ENCODE results near the gene SLC25A6.
"Not testable (repeated sequence)": the region's sequence is repeated elsewhere in the genome, so short reads cannot be mapped to it uniquely, and the experiment has no call there.

The SLC25A6 gene

DNA sequence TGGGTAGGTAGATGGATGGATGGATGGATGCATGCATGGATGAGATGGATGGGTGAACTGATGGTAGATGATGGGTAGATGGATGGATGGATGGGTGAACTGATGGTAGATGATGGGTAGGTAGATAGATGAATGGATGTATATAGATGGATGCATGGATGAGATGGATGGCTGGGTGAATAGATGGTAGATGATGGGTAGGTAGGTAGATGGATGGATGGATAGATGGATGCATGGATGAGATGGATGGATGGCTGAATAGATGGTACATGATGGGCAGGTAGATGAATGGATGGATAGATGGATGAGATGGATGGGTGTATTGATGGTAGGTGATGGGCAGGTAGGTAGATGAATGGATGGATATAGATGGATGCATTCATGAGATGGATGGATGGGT lies 15.1 kb upstream of the SLC25A6 start:
- H3K27me3 ChIP-seq (ENCODE audit: control insufficient read depth in 1 of 2, insufficient read depth in 2 of 2, low read length in 2 of 2): no peaks in the 10 kb centered on the region
- no peaks in the 10 kb centered on the region for H3K9me3 ChIP-seq (ENCODE audit: low read length)
- no peak overlapping the region for H3K4me3 ChIP-seq (ENCODE audit: low read depth in 1 of 2, low read length in 2 of 2)
- no peak overlapping the region for H3K9ac ChIP-seq (ENCODE audit: low read length)
- H3K27ac ChIP-seq (ENCODE audit: low read depth, low read length): no peak overlapping the region
- no peaks in the 10 kb centered on the region for H3K4me1 ChIP-seq (ENCODE audit: insufficient read depth, low read length)
- peaks cover 50% of the 10 kb centered on the region for H3K36me3 ChIP-seq (ENCODE audit: insufficient read depth, low read length)

DNA sequence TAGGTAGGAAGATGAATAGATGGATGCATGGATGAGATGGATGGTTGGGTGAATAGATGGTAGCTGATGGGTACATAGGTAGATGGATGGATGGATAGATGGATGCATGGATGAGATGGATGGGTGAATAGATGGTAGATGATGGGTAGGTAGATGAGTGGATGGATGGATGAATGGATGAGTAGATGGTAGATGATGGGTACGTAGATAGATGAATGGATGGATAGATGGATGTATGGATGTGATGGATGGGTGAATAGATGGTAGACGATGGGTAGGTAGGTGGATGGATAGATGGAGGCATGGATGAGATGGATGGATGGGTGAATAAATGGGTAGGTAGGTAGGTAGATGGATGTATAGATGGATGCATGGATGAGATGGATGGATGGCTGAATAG lies 13.9 kb upstream of the SLC25A6 start:
- H3K27ac ChIP-seq (ENCODE audit: low read depth, low read length); H3K9ac ChIP-seq (ENCODE audit: low read length); H3K4me3 ChIP-seq (ENCODE audit: low read depth in 1 of 2, low read length in 2 of 2); H3K27me3 ChIP-seq (ENCODE audit: control insufficient read depth in 1 of 2, insufficient read depth in 2 of 2, low read length in 2 of 2); H3K9me3 ChIP-seq (ENCODE audit: low read length); H3K4me1 ChIP-seq (ENCODE audit: insufficient read depth, low read length): not testable (repeated sequence)
- peaks cover 57% of the 10 kb centered on the region for H3K36me3 ChIP-seq (ENCODE audit: insufficient read depth, low read length)

DNA sequence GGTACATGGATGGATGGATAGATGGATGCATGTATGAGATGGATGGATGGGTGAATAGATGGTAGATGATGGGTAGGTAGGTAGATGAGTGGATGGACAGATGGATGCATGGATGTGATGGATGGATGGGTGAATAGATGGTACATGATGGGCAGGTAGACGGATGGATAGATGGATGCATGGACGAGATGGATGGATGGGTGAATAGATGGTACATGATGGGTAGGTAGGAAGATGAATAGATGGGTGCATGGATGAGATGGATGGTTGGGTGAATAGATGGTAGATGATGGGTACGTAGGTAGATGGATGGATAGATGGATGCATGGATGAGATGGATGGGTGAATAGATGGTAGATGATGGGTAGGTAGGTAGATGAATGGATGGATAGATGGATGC lies 12.0 kb upstream of the SLC25A6 start:
- not testable (repeated sequence) for H3K27ac ChIP-seq (ENCODE audit: low read depth, low read length); H3K4me3 ChIP-seq (ENCODE audit: low read depth in 1 of 2, low read length in 2 of 2); H3K9ac ChIP-seq (ENCODE audit: low read length); H3K4me1 ChIP-seq (ENCODE audit: insufficient read depth, low read length); H3K9me3 ChIP-seq (ENCODE audit: low read length); H3K27me3 ChIP-seq (ENCODE audit: control insufficient read depth in 1 of 2, insufficient read depth in 2 of 2, low read length in 2 of 2)
- H3K36me3 ChIP-seq (ENCODE audit: insufficient read depth, low read length): peaks cover 57% of the 10 kb centered on the region

DNA sequence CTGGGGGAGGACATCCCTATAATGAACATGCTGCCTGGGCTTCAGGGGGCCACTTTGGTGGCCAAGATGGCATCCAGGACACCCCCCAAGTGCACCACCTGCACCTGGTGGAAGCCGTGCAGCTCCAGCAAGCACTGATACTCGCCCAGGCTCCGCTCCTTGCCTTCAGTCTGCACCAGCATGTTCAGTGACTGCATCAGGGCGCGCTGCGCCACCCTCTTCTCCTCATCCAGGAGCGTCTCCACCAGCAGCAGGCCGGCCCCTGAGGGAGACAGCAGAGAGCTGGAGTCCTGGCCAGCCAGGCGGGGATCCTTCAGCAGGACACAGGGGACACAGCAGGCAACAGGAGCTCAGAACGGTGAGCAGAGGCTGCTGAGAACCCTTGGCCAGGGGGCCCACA lies 11.3 kb upstream of the SLC25A6 start:
- Histone ChIP-seq H3K9me3 (ENCODE audit: low read length) (no peaks in the 10 kb centered on the region), H3K4me1 (ENCODE audit: insufficient read depth, low read length) (no peaks in the 10 kb centered on the region), H3K27ac (ENCODE audit: low read depth, low read length) (no peak overlapping the region), H3K27me3 (ENCODE audit: control insufficient read depth in 1 of 2, insufficient read depth in 2 of 2, low read length in 2 of 2) (no peaks in the 10 kb centered on the region), H3K4me3 (ENCODE audit: low read depth in 1 of 2, low read length in 2 of 2) (no peak overlapping the region), H3K9ac (ENCODE audit: low read length) (no peak overlapping the region), H3K36me3 (ENCODE audit: insufficient read depth, low read length) (peaks cover 57% of the 10 kb centered on the region)

DNA sequence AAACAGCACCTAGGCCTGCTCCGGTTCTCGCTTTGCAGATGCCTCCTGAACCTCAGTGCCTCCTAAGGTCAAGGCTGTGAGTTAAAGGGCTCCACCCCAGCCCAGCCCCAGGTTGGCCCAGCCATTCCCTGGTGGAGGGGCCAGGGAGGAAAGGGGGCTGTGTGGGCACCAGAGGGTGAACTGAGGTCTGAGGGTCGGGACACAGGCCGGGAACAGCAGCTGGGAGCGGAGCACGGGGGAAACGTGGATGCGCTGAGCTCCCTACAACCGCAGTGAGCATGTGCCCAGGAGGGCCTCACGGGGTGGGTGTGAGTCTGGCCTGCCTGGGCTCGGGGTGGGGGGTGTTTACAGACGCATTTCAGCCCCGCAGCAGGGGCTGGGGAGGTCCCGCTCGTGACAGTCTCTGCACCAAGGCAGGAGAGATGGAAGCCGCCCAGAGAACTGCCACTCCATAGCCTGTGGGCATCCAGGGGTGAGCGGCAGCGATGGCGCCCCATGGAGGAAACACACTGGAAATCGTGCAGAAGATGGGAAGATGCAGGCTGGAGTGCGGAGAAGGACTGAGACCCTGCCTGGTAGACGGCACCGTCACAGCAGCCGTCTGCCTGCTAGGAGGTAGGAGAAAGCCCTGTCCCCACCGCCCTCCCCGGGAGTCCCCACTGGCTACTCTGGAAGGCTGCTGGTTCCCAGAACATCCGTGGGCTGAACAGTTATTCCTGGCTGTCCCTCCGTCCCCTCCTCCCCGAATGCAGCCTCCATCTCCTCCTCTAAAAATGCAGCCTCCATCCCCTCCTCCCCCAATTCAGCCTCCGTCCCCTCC lies 9.9 kb upstream of the SLC25A6 start:
- Histone ChIP-seq H3K9ac (ENCODE audit: low read length) (no peak overlapping the region), H3K4me1 (ENCODE audit: insufficient read depth, low read length) (no peaks in the 10 kb centered on the region), H3K9me3 (ENCODE audit: low read length) (no peaks in the 10 kb centered on the region), H3K36me3 (ENCODE audit: insufficient read depth, low read length) (peaks cover 45% of the 10 kb centered on the region), H3K4me3 (ENCODE audit: low read depth in 1 of 2, low read length in 2 of 2) (no peak overlapping the region), H3K27ac (ENCODE audit: low read depth, low read length) (no peak overlapping the region), H3K27me3 (ENCODE audit: control insufficient read depth in 1 of 2, insufficient read depth in 2 of 2, low read length in 2 of 2) (no peaks in the 10 kb centered on the region)

DNA sequence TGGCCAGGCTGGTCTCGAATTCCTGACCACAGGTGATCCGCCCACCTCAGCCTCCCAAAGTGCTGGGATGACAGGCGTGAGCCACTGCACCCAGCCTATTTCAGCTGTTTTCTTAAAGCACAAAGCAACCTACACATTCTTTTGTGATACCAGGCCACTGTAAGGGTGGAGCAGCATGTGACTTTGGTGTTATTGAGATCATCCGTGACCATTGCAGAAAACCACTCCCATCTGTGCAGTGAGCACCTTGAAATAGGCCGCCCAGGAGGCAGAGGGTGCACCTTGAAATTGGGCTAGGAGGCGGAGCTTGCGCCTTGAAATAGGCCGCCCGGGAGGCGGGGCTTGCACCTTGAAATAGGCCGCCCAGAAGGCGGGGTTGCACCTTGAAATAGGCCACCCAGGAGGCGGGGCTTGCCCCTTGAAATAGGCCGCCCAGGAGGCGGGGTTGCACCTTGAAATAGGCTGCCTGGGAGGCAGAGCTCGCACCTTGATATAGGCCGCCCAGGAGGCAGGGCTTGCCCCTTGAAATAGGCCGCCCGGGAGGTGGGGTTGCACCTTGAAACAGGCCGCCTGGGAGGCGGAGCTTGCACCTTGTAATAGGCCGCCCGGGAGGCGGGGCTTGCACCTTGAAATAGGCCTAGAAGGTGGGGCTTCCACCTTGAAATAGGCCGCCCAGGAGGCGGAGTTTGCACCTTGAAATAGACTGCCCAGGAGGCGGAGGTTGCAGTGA lies 9.0 kb upstream of the SLC25A6 start:
- H3K27me3 ChIP-seq (ENCODE audit: control insufficient read depth in 1 of 2, insufficient read depth in 2 of 2, low read length in 2 of 2): no peaks in the 10 kb centered on the region
- no peak overlapping the region for H3K4me3 ChIP-seq (ENCODE audit: low read depth in 1 of 2, low read length in 2 of 2)
- peaks cover 36% of the 10 kb centered on the region for H3K36me3 ChIP-seq (ENCODE audit: insufficient read depth, low read length)
- no peaks in the 10 kb centered on the region for H3K9me3 ChIP-seq (ENCODE audit: low read length)
- no peaks in the 10 kb centered on the region for H3K4me1 ChIP-seq (ENCODE audit: insufficient read depth, low read length)
- no peak overlapping the region for H3K27ac ChIP-seq (ENCODE audit: low read depth, low read length)
- no peak overlapping the region for H3K9ac ChIP-seq (ENCODE audit: low read length)

DNA sequence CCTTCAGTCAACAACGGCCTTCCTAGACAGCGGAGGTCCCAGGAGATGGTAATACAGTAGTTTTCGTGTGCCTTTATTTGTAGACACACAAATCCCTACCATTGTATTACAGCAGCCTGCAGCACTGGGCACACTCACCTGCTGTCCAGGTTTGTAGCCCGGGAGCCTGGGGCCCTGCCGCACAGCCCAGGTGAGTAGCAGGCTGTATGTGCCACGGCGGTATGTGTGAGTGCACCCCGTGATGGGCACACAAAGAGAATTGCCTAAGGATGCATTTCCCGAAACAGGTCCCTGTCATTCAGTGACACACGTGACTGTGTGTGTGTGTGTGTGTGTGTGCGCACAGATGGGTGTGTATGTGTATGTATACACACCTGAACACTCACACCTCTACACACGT lies 8.1 kb upstream of the SLC25A6 start:
- H3K9me3 ChIP-seq (ENCODE audit: low read length): no peaks in the 10 kb centered on the region
- no peak overlapping the region for H3K9ac ChIP-seq (ENCODE audit: low read length)
- H3K36me3 ChIP-seq (ENCODE audit: insufficient read depth, low read length): peaks cover 28% of the 10 kb centered on the region

DNA sequence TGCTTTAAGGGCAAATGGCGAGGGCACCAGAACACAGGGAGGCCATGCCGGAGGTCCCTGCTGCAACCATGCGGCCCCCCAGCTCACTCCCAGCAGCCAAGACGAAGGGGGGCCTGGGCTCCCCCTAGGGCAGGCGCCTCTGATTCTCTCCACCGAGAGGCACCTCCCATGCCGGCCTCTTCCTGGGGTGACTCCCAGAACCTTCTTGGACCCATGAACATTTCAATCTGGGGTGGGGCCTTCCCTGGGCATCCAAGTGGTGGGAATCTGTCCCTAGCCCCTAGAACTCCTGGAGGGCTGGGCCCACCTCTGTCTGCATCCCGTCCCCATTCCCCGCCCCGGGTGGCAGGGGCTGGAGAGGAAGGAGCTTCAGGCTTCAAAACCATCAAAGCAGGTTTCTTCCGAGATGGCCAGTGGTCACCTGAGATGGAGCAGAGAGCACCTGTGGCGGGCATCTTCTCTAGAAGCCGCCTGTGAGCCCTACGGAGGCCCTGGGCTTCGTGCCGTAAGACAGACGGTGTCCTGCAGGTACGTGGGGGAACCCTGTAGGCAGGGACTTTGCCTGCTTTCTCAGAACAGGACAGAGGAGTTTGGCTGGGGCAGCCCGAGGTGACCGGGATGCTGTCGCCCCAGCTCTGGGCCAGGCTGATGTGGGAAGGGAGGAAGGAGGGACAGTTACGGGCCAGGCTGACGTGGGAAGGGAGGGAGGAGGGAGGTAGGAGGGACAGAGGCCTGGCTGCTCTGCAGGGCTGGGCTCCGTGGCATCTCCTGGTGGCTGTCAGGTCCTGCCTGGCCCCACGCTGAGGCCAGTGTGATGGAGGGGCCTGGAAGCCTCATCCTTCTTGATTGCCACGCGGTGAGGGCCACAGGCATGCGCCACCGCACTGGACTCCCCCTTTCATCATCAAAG lies 6.8 kb upstream of the SLC25A6 start:
- H3K27me3 ChIP-seq (ENCODE audit: control insufficient read depth in 1 of 2, insufficient read depth in 2 of 2, low read length in 2 of 2): no peaks in the 10 kb centered on the region
- H3K4me3 ChIP-seq (ENCODE audit: low read depth in 1 of 2, low read length in 2 of 2): no peak overlapping the region
- peaks cover 10% of the 10 kb centered on the region for H3K4me1 ChIP-seq (ENCODE audit: insufficient read depth, low read length)
- H3K36me3 ChIP-seq (ENCODE audit: insufficient read depth, low read length): peaks cover 15% of the 10 kb centered on the region
- no peak overlapping the region for H3K9ac ChIP-seq (ENCODE audit: low read length)
- no peak overlapping the region for H3K27ac ChIP-seq (ENCODE audit: low read depth, low read length)
- no peaks in the 10 kb centered on the region for H3K9me3 ChIP-seq (ENCODE audit: low read length)

More for the DNA sequence above, 8.1 kb upstream of the SLC25A6 start:
- no peaks in the 10 kb centered on the region for H3K4me1 ChIP-seq (ENCODE audit: insufficient read depth, low read length)
- H3K27me3 ChIP-seq (ENCODE audit: control insufficient read depth in 1 of 2, insufficient read depth in 2 of 2, low read length in 2 of 2): no peaks in the 10 kb centered on the region
- H3K27ac ChIP-seq (ENCODE audit: low read depth, low read length): no peak overlapping the region
- H3K4me3 ChIP-seq (ENCODE audit: low read depth in 1 of 2, low read length in 2 of 2): no peak overlapping the region

DNA sequence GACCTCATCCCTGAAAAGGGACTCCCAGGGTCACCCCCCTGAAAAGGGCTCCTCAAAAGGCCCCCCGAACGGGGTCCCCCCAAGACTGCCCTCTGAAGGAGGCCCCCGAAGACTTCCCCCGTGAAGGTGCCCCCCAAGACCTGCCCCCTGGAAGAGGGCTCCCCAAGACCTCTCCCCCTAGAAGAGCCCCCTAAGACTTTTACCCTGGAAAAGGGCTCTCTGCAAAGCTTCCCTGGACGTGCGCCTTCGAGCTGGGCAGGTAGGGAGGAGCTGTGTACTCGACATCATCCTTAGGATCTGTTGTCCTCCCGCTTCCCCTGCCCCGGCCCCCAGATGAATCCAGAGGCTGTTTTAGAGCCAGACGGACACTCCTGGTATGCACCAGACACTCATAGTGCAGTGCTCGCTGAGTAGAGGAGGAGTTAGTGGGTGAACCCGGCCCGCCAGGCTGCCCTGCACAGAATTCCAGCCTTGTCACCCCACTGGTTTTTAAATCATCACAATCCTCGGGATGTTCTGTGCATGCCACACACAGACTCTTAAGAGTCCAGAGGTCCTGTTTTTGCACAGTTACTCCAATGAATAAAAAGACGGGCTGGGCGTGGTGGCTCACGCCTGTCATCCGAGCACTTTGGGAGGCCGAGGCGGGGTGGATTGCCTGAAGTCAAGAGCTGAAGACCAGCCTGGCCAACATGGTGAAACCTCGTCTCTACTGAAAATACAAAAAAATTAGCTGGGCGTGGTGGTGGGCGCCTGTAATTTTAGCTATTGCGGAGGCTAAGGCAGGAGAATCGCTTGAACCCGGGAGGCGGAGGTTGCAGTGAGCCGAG lies 5.7 kb upstream of the SLC25A6 start:
- Histone ChIP-seq H3K4me3 (ENCODE audit: low read depth in 1 of 2, low read length in 2 of 2) (no peak overlapping the region), H3K27me3 (ENCODE audit: control insufficient read depth in 1 of 2, insufficient read depth in 2 of 2, low read length in 2 of 2) (no peaks in the 10 kb centered on the region), H3K36me3 (ENCODE audit: insufficient read depth, low read length) (peaks cover 7% of the 10 kb centered on the region), H3K4me1 (ENCODE audit: insufficient read depth, low read length) (peaks cover 16% of the 10 kb centered on the region), H3K9ac (ENCODE audit: low read length) (no peak overlapping the region), H3K9me3 (ENCODE audit: low read length) (no peaks in the 10 kb centered on the region), H3K27ac (ENCODE audit: low read depth, low read length) (no peak overlapping the region)

DNA sequence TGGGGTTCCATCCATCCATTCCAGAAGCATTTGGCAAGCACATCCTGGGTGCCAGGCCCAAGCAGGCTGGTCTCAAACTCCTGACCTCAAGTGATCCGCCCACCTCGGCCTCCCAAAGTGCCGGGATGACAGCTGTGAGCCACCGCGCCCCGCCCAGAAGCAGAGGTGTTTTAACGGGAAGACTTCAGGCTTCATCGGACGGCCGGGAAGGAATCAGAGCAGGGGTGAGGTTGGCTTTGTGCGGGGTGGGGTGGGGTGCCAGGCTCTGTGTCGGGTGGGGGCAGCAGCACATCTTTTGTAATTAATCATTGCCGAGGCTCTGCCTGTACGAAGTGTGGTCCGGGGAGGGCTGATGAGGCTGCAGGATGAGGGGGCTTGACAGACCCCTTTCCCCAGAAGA lies 5.1 kb upstream of the SLC25A6 start:
- Histone ChIP-seq H3K9me3 (ENCODE audit: low read length) (no peaks in the 10 kb centered on the region), H3K4me3 (ENCODE audit: low read depth in 1 of 2, low read length in 2 of 2) (no peak overlapping the region), H3K27me3 (ENCODE audit: control insufficient read depth in 1 of 2, insufficient read depth in 2 of 2, low read length in 2 of 2) (no peaks in the 10 kb centered on the region), H3K36me3 (ENCODE audit: insufficient read depth, low read length) (peaks cover 7% of the 10 kb centered on the region), H3K27ac (ENCODE audit: low read depth, low read length) (no peak overlapping the region), H3K9ac (ENCODE audit: low read length) (no peak overlapping the region), H3K4me1 (ENCODE audit: insufficient read depth, low read length) (peaks cover 16% of the 10 kb centered on the region)

Data from muscle layer of colon (tissue), 2 donors.